Stimulated activated CD8-positive, alpha-beta memory T cell treated with anti-CD3 and anti-CD28 coated beads, Interleukin-7, amount 100 ng/mL, for 24 hours (primary cell): ENCODE results near the gene ADGRB2.

Experiments
- DNase-seq: peaks from one replicate; pipeline ENCODE4 v3.0.0-alpha.2; 2020; ENCODE audit warnings: low read depth

The ADGRB2 gene

GRCh38 chr1:31679091-31679490 lies 85.0 kb downstream of the ADGRB2 start:
- no peak for DNase-seq

GRCh38 chr1:31678681-31679080 lies 85.5 kb downstream of the ADGRB2 start:
- no peak for DNase-seq

GRCh38 chr1:31677949-31678348 lies 86.2 kb downstream of the ADGRB2 start:
- DNase-seq = no peak

GRCh38 chr1:31677401-31677800 lies 86.7 kb downstream of the ADGRB2 start:
- DNase-seq = no peak
